Measurements from ENCODE around the gene MROH9. TPM values are rescaled to one million over a fixed set of nuclear protein-coding genes. Genes with fewer than 3 reads are reported as not detected.
A peak's percentile ranks its signal among the peaks of the same experiment; 100 is the strongest.

Gene MROH9
- polyA plus RNA-seq, 2 donors = not detected

DNA sequence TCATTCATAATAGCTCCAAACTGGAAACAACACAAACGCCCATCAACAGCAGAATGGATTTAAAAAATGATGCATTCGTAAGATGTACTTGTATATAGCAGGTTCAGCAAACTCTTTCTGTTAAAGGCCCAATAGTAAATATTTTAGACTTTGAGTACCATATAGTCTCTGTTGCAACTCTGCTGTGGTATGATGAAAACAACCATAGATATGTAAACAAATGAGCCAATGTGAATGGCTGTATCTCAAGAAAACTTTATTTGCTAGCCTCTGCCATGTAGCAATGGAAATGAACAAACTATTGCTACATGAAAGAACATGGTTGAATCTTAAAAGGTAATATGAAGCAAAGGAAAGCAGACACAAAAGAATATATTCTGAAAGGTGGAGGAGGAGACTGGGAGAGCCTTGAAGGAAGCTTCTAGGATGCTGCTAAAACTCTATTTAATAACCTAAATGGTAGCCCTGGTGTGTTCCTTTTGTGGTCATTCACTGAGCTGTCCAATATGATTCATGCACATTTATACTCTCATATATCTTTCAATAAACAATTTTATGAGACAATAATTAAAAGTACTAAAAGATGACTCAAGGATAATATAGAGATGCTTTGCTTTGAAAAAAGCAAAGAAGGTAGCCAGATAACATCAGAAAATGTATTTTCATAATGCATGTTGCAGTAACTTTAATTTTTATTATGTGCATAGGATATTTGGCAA is 126.2 kb downstream of the MROH9 start:
- H3K27ac ChIP-seq (ENCODE audit: low read depth in 2 of 2, low read length in 1 of 2) = no peak overlapping the region
- 71 to 80% methylated on average over 2 of the region's 2 CpGs for WGBS, 2 donors
- H3K27me3 ChIP-seq (ENCODE audit: control insufficient read depth in 1 of 2, insufficient read depth in 2 of 2, low read length in 2 of 2) = no peaks in the 10 kb centered on the region
- H3K36me3 ChIP-seq (ENCODE audit: control insufficient read depth in 2 of 2, insufficient read depth in 2 of 2, low read length in 1 of 2) = no peaks in the 10 kb centered on the region
- no peaks in the 10 kb centered on the region for H3K9me3 ChIP-seq (ENCODE audit: control insufficient read depth in 2 of 2, insufficient read depth in 1 of 2, low read depth in 1 of 2, low read length in 1 of 2)
- no peak overlapping the region for H3K4me3 ChIP-seq (ENCODE audit: low read depth in 1 of 2, low read length in 2 of 2)
- peaks cover 0 to under 1% of the 10 kb centered on the region in 2 donors for H3K4me1 ChIP-seq (ENCODE audit: control insufficient read depth in 2 of 2, insufficient read depth in 2 of 2, low read length in 1 of 2)

DNA sequence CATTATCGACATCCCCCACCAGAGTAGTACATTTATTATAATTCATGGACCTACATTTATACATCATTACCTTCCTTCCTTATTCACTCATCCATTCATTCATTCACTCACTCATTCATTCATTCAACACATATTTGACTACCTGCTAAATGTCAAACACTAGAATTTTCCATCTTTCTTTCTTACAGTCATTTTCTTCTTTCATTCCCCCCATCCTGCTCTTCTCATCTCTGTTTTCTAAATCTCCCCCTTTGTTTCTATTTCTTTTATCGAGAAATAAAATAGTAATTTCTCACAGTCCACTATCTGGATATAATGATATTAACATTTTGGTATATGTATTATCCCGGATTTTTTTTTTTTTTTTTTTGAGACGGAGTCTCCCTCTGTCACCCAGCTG is 127.6 kb downstream of the MROH9 start:
- H3K36me3 ChIP-seq (ENCODE audit: control insufficient read depth in 2 of 2, insufficient read depth in 2 of 2, low read length in 1 of 2) = no peaks in the 10 kb centered on the region
- WGBS, 2 donors = 83 to 87% methylated on average over 4 of the region's 4 CpGs

GRCh38 chr1:171075041-171075440 is 139.7 kb downstream of the MROH9 start:
- Histone ChIP-seq H3K4me3 (ENCODE audit: low read depth in 1 of 2, low read length in 2 of 2) (no peak overlapping the region), H3K9me3 (ENCODE audit: control insufficient read depth in 2 of 2, insufficient read depth in 1 of 2, low read depth in 1 of 2, low read length in 1 of 2) (no peaks in the 10 kb centered on the region), H3K27ac (ENCODE audit: low read depth in 2 of 2, low read length in 1 of 2) (no peak overlapping the region), H3K36me3 (ENCODE audit: control insufficient read depth in 2 of 2, insufficient read depth in 2 of 2, low read length in 1 of 2) (no peaks in the 10 kb centered on the region), H3K27me3 (ENCODE audit: control insufficient read depth in 1 of 2, insufficient read depth in 2 of 2, low read length in 2 of 2) (no peaks in the 10 kb centered on the region), H3K4me1 (ENCODE audit: control insufficient read depth in 2 of 2, insufficient read depth in 2 of 2, low read length in 1 of 2) (no peaks in the 10 kb centered on the region)
- 79% methylated on average over 3 of the region's 3 CpGs for WGBS, 2 donors

More for the DNA sequence above, 127.6 kb downstream of the MROH9 start:
- no peaks in the 10 kb centered on the region for H3K9me3 ChIP-seq (ENCODE audit: control insufficient read depth in 2 of 2, insufficient read depth in 1 of 2, low read depth in 1 of 2, low read length in 1 of 2)
- H3K4me1 ChIP-seq (ENCODE audit: control insufficient read depth in 2 of 2, insufficient read depth in 2 of 2, low read length in 1 of 2) = no peaks in the 10 kb centered on the region
- H3K27me3 ChIP-seq (ENCODE audit: control insufficient read depth in 1 of 2, insufficient read depth in 2 of 2, low read length in 2 of 2) = no peaks in the 10 kb centered on the region
- no peak overlapping the region for H3K27ac ChIP-seq (ENCODE audit: low read depth in 2 of 2, low read length in 1 of 2)
- no peak overlapping the region for H3K4me3 ChIP-seq (ENCODE audit: low read depth in 1 of 2, low read length in 2 of 2)

DNA sequence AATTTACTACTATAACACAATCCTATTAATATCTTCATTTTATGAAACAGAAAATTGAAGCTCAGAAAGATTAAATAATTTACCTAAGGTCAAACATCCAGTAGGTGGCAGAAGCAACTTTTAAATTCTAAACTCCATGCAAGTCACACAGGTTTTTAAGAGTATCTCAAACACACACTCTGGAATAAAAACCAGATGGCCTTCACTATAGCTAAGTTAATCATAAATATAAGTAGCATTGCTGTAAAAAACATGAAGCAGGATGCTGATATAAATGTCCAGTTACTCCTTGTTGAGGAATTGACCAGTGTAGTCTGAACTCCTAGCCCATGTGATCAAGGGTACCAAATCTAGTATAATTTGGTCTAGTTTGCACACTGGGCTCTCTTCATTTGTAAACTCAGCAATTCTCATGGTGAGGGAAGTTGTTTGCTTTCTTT is 146.0 kb downstream of the MROH9 start:
- H3K27ac ChIP-seq (ENCODE audit: low read depth in 2 of 2, low read length in 1 of 2) = peak overlapping the region in 1 of 2 donors; percentile 32
- no peaks in the 10 kb centered on the region for H3K9me3 ChIP-seq (ENCODE audit: control insufficient read depth in 2 of 2, insufficient read depth in 1 of 2, low read depth in 1 of 2, low read length in 1 of 2)
- H3K27me3 ChIP-seq (ENCODE audit: control insufficient read depth in 1 of 2, insufficient read depth in 2 of 2, low read length in 2 of 2) = no peaks in the 10 kb centered on the region
- no peak overlapping the region for H3K4me3 ChIP-seq (ENCODE audit: low read depth in 1 of 2, low read length in 2 of 2)
- H3K36me3 ChIP-seq (ENCODE audit: control insufficient read depth in 2 of 2, insufficient read depth in 2 of 2, low read length in 1 of 2) = no peaks in the 10 kb centered on the region
- no peaks in the 10 kb centered on the region for H3K4me1 ChIP-seq (ENCODE audit: control insufficient read depth in 2 of 2, insufficient read depth in 2 of 2, low read length in 1 of 2)

DNA sequence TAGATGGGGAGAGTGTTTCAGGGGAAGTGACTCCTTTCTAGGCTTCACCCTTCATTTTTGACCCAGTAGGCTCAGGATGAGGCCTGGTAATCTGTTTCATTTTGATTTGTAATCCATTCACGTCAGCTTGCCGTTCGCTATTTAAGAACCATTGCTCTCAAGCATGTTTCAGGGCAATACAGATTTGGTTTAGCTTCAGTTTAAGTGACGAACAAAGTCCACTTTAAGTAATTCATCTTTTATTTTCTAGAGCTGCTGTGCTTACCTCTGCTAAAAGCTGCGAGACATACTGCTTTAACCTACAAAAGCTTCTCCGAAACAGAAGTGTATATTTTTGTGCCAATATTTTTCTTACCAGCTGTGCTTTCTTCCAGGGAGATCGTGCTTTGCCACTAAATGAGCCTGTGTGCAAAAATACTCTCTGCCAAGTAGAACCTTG is 146.4 kb downstream of the MROH9 start:
- Histone ChIP-seq H3K36me3 (ENCODE audit: control insufficient read depth in 2 of 2, insufficient read depth in 2 of 2, low read length in 1 of 2) (no peaks in the 10 kb centered on the region), H3K27me3 (ENCODE audit: control insufficient read depth in 1 of 2, insufficient read depth in 2 of 2, low read length in 2 of 2) (no peaks in the 10 kb centered on the region), H3K9me3 (ENCODE audit: control insufficient read depth in 2 of 2, insufficient read depth in 1 of 2, low read depth in 1 of 2, low read length in 1 of 2) (no peaks in the 10 kb centered on the region), H3K4me3 (ENCODE audit: low read depth in 1 of 2, low read length in 2 of 2) (no peak overlapping the region), H3K4me1 (ENCODE audit: control insufficient read depth in 2 of 2, insufficient read depth in 2 of 2, low read length in 1 of 2) (no peaks in the 10 kb centered on the region), H3K27ac (ENCODE audit: low read depth in 2 of 2, low read length in 1 of 2) (peak overlapping the region in 1 of 2 donors; percentile 32)
- WGBS, 2 donors = 50 to 51% methylated on average over 7 of the region's 7 CpGs

GRCh38 chr1:171082606-171083005 is 147.3 kb downstream of the MROH9 start:
- Histone ChIP-seq H3K4me1 (ENCODE audit: control insufficient read depth in 2 of 2, insufficient read depth in 2 of 2, low read length in 1 of 2) (no peaks in the 10 kb centered on the region), H3K27me3 (ENCODE audit: control insufficient read depth in 1 of 2, insufficient read depth in 2 of 2, low read length in 2 of 2) (no peaks in the 10 kb centered on the region), H3K36me3 (ENCODE audit: control insufficient read depth in 2 of 2, insufficient read depth in 2 of 2, low read length in 1 of 2) (no peaks in the 10 kb centered on the region), H3K27ac (ENCODE audit: low read depth in 2 of 2, low read length in 1 of 2) (no peak overlapping the region), H3K4me3 (ENCODE audit: low read depth in 1 of 2, low read length in 2 of 2) (no peak overlapping the region), H3K9me3 (ENCODE audit: control insufficient read depth in 2 of 2, insufficient read depth in 1 of 2, low read depth in 1 of 2, low read length in 1 of 2) (no peaks in the 10 kb centered on the region)
- 33 to 44% methylated on average over 1 of the region's 1 CpG for WGBS, 2 donors

- 49 to 67% methylated on average over 5 of the region's 5 CpGs for WGBS, 2 donors
- H3K4me1 ChIP-seq (ENCODE audit: control insufficient read depth in 2 of 2, insufficient read depth in 2 of 2, low read length in 1 of 2) = no peaks in the 10 kb centered on the region
- H3K36me3 ChIP-seq (ENCODE audit: control insufficient read depth in 2 of 2, insufficient read depth in 2 of 2, low read length in 1 of 2) = no peaks in the 10 kb centered on the region
- no peak overlapping the region for H3K4me3 ChIP-seq (ENCODE audit: low read depth in 1 of 2, low read length in 2 of 2)
- H3K27me3 ChIP-seq (ENCODE audit: control insufficient read depth in 1 of 2, insufficient read depth in 2 of 2, low read length in 2 of 2) = no peaks in the 10 kb centered on the region
- H3K9me3 ChIP-seq (ENCODE audit: control insufficient read depth in 2 of 2, insufficient read depth in 1 of 2, low read depth in 1 of 2, low read length in 1 of 2) = no peaks in the 10 kb centered on the region
- no peak overlapping the region for H3K27ac ChIP-seq (ENCODE audit: low read depth in 2 of 2, low read length in 1 of 2)
Observed at GRCh38 chr1:171083222-171083621, 147.9 kb downstream of the MROH9 start.

GRCh38 chr1:171084091-171084490 is 148.8 kb downstream of the MROH9 start:
- Histone ChIP-seq H3K4me1 (ENCODE audit: control insufficient read depth in 2 of 2, insufficient read depth in 2 of 2, low read length in 1 of 2) (no peaks in the 10 kb centered on the region), H3K4me3 (ENCODE audit: low read depth in 1 of 2, low read length in 2 of 2) (no peak overlapping the region), H3K9me3 (ENCODE audit: control insufficient read depth in 2 of 2, insufficient read depth in 1 of 2, low read depth in 1 of 2, low read length in 1 of 2) (no peaks in the 10 kb centered on the region), H3K27me3 (ENCODE audit: control insufficient read depth in 1 of 2, insufficient read depth in 2 of 2, low read length in 2 of 2) (no peaks in the 10 kb centered on the region), H3K27ac (ENCODE audit: low read depth in 2 of 2, low read length in 1 of 2) (no peak overlapping the region), H3K36me3 (ENCODE audit: control insufficient read depth in 2 of 2, insufficient read depth in 2 of 2, low read length in 1 of 2) (no peaks in the 10 kb centered on the region)

GRCh38 chr1:171084870-171085269 is 149.5 kb downstream of the MROH9 start:
- H3K27ac ChIP-seq (ENCODE audit: low read depth in 2 of 2, low read length in 1 of 2) = no peak overlapping the region
- H3K36me3 ChIP-seq (ENCODE audit: control insufficient read depth in 2 of 2, insufficient read depth in 2 of 2, low read length in 1 of 2) = no peaks in the 10 kb centered on the region
- H3K27me3 ChIP-seq (ENCODE audit: control insufficient read depth in 1 of 2, insufficient read depth in 2 of 2, low read length in 2 of 2) = no peaks in the 10 kb centered on the region
- 92 to 96% methylated on average over 2 of the region's 2 CpGs for WGBS, 2 donors
- no peaks in the 10 kb centered on the region for H3K9me3 ChIP-seq (ENCODE audit: control insufficient read depth in 2 of 2, insufficient read depth in 1 of 2, low read depth in 1 of 2, low read length in 1 of 2)
- H3K4me3 ChIP-seq (ENCODE audit: low read depth in 1 of 2, low read length in 2 of 2) = no peak overlapping the region
- no peaks in the 10 kb centered on the region for H3K4me1 ChIP-seq (ENCODE audit: control insufficient read depth in 2 of 2, insufficient read depth in 2 of 2, low read length in 1 of 2)

GRCh38 chr1:171087896-171088295 is 152.6 kb downstream of the MROH9 start:
- H3K27me3 ChIP-seq (ENCODE audit: control insufficient read depth in 1 of 2, insufficient read depth in 2 of 2, low read length in 2 of 2) = no peaks in the 10 kb centered on the region
- H3K4me3 ChIP-seq (ENCODE audit: low read depth in 1 of 2, low read length in 2 of 2) = no peak overlapping the region
- no peak overlapping the region for H3K27ac ChIP-seq (ENCODE audit: low read depth in 2 of 2, low read length in 1 of 2)
- no peaks in the 10 kb centered on the region for H3K36me3 ChIP-seq (ENCODE audit: control insufficient read depth in 2 of 2, insufficient read depth in 2 of 2, low read length in 1 of 2)
- no peaks in the 10 kb centered on the region for H3K9me3 ChIP-seq (ENCODE audit: control insufficient read depth in 2 of 2, insufficient read depth in 1 of 2, low read depth in 1 of 2, low read length in 1 of 2)
- no peaks in the 10 kb centered on the region for H3K4me1 ChIP-seq (ENCODE audit: control insufficient read depth in 2 of 2, insufficient read depth in 2 of 2, low read length in 1 of 2)

Measured in esophagus (tissue), 2 donors.